ENCODE measurements around the gene MXRA8. TPM values are rescaled to one million over a fixed set of nuclear protein-coding genes. Genes with fewer than 3 reads are reported as not detected.

Gene MXRA8
- total RNA-seq, 1 experiment from 2014 or later, result 9.6 TPM

DNA sequence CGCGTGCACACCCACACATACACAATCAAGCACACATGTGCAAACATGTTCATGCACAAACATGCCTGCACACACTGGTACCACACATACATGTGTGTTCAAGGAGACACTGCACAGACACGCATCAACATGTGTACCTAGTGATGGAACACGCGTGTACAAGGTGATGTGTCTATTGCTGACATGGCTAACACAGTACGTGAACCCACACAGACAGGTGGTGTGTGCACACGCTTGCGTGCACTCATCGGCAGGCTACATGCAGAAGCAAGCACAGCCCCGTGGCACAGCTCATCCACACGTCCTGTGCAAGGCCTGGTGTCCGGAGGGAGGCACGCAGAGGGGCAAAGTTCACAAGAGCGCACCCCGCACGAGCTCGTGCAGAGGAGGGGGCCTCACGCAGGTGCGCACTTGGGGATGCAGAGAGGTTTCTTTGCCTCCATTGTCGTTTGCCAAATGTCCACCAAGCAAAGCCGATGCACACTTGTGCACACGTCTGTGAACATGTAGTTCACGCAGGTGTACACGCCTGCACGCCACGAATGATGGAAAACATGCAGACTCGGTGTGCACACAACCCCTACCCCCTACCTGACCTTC, 51.6 kb downstream of the MXRA8 start:
- H3K9me3 Mint-ChIP-seq, result no peaks in the 10 kb centered on the region; a peak in 1 of 5 replicates
- H3K23me2 ChIP-seq (ENCODE audit: insufficient read length, low read depth, low read length, poor library complexity, severe bottlenecking), result peaks cover 15% of the 10 kb centered on the region
- H3K27me3 ChIP-seq (ENCODE audit: insufficient read depth, low read length), result no peaks in the 10 kb centered on the region
- no peak overlapping the region for H2AK5ac ChIP-seq (ENCODE audit: insufficient read length, low read length)
- H3K79me1 ChIP-seq (ENCODE audit: insufficient read depth, low read depth, low read length, poor library complexity, severe bottlenecking), result no peaks in the 10 kb centered on the region
- H3K4ac ChIP-seq (ENCODE audit: low read depth, low read length), result no peak overlapping the region
- H3K36me3 Mint-ChIP-seq (ENCODE audit: insufficient read depth in 1 of 3, low read depth in 3 of 3), result peaks cover 0 to 11% (median 7%) of the 10 kb centered on the region in 3 experiments; a peak in 3 of 7 replicates
- H3K4me2 ChIP-seq (ENCODE audit: insufficient read depth, insufficient read length, low read length), result peak overlapping the region; percentile 33
- H3K27me3 Mint-ChIP-seq (ENCODE audit: low read depth), result peaks cover 3% of the 10 kb centered on the region; the same call in 1 of the 2 replicates
- no peak overlapping the region for H3K9ac ChIP-seq (ENCODE audit: extremely low read depth, insufficient read length, low read length)
- no peak overlapping the region for H3K18ac ChIP-seq (ENCODE audit: insufficient read length, low read depth, low read length)
- no peak for DNase-seq
- H3K79me2 ChIP-seq (ENCODE audit: insufficient read depth, low read length), result no peaks in the 10 kb centered on the region
- H3K14ac ChIP-seq (ENCODE audit: insufficient read depth, low read length), result no peak overlapping the region
- peaks cover 18 to 31% of the 10 kb centered on the region in 2 experiments for H3K4me1 Mint-ChIP-seq
- no peak overlapping the region for H2BK20ac ChIP-seq (ENCODE audit: low read depth, low read length, poor library complexity, severe bottlenecking)
- no peak overlapping the region for H4K91ac ChIP-seq (ENCODE audit: insufficient read length, low read depth, low read length)
- H3T11ph ChIP-seq (ENCODE audit: low read length), result no peak overlapping the region
- no peak overlapping the region for H2BK120ac ChIP-seq (ENCODE audit: low read depth, low read length, poor library complexity, severe bottlenecking)
- H4K5ac ChIP-seq (ENCODE audit: insufficient read length, low read depth, low read length), result no peak overlapping the region
- H3K56ac ChIP-seq (ENCODE audit: insufficient read length, low read depth, low read length), result no peak overlapping the region
- no peak overlapping the region for H3K27ac Mint-ChIP-seq
- no peak overlapping the region for H3K27ac ChIP-seq (ENCODE audit: insufficient read length, low read depth, low read length)
- H2BK5ac ChIP-seq (ENCODE audit: insufficient read length, low read length), result no peak overlapping the region
- no peak overlapping the region for H3K23ac ChIP-seq (ENCODE audit: insufficient read length, low read depth, low read length)
- no peak overlapping the region for H4K8ac ChIP-seq (replicated peaks; ENCODE audit: insufficient read length, low read depth, low read length)
- H4K20me1 ChIP-seq (ENCODE audit: control insufficient read depth, insufficient read depth, insufficient read length), result no peaks in the 10 kb centered on the region
- no peak overlapping the region for H2BK12ac ChIP-seq (ENCODE audit: insufficient read length, low read depth, low read length)
- H3K4me3 Mint-ChIP-seq, result peak overlapping the region; percentile 74 to 86
- H3K4me1 ChIP-seq (ENCODE audit: insufficient read depth, low read length), result peaks cover 5% of the 10 kb centered on the region; the same call in 1 of the 2 replicates
- no peak overlapping the region for H2BK15ac ChIP-seq (ENCODE audit: low read depth, low read length)
- TF ChIP-seq, protein P1, sequence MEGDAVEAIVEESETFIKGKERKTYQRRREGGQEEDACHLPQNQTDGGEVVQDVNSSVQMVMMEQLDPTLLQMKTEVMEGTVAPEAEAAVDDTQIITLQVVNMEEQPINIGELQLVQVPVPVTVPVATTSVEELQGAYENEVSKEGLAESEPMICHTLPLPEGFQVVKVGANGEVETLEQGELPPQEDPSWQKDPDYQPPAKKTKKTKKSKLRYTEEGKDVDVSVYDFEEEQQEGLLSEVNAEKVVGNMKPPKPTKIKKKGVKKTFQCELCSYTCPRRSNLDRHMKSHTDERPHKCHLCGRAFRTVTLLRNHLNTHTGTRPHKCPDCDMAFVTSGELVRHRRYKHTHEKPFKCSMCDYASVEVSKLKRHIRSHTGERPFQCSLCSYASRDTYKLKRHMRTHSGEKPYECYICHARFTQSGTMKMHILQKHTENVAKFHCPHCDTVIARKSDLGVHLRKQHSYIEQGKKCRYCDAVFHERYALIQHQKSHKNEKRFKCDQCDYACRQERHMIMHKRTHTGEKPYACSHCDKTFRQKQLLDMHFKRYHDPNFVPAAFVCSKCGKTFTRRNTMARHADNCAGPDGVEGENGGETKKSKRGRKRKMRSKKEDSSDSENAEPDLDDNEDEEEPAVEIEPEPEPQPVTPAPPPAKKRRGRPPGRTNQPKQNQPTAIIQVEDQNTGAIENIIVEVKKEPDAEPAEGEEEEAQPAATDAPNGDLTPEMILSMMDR (conservative IDR thresholded peaks at IDR 0.05), result no peak
- H3K9me3 ChIP-seq (ENCODE audit: control insufficient read depth, low read depth, low read length), result no peaks in the 10 kb centered on the region
- WGBS (ENCODE audit: extremely low coverage, insufficient read length, low lambda C conversion rate), result no CpG with 5 or more reads among the region's 27 CpGs
- no peak overlapping the region for H2AFZ ChIP-seq (ENCODE audit: low read length)

Data from H9 (cell line).